Measurements from ENCODE around the gene GPBAR1. TPM values are rescaled to one million over a fixed set of nuclear protein-coding genes. Genes with fewer than 3 reads are reported as not detected.

The GPBAR1 gene
- total and polyA plus RNA-seq, 9 donors, result 0.28 to 3.8 (median 2.1) TPM

DNA sequence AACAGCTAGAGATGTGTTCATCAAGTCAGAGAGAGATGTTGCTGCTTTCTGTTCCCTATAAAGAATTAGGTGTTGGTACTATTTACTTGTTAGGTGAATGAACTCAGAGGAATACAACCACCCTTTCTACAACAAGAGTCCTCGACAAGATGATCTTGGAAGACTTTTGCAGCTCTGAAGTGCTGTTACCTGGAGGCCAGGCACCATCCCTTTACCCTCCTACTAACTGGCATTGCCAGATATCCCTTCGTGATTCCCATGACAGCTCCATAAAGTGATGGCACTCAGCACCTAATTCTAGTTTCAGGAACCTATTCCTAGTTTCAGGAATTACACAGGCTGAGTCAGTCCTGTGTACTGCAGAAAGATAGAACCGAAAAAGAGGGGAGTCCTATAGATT lies 33.9 kb upstream of the GPBAR1 start:
- intact Hi-C loops (cut with DNase I), result no loop called here
- DNase-seq, result no peak
- TF ChIP-seq EP300 (IDR thresholded peaks at IDR 0.05) (no peak), POLR2A (IDR thresholded peaks at IDR 0.05) (no peak), CTCF (IDR thresholded peaks at IDR 0.05) (no peak)
- 83 to 87% (median 87%) methylated on average over 3 of the region's 3 CpGs for WGBS, 3 donors
- no peaks in the 10 kb centered on the region for H3K27me3 ChIP-seq
- H3K36me3 ChIP-seq, result no peaks in the 10 kb centered on the region
- peaks cover 18% of the 10 kb centered on the region for H3K4me1 ChIP-seq (ENCODE audit: insufficient read depth)
- H3K27ac ChIP-seq, result no peak overlapping the region
- no peaks in the 10 kb centered on the region for H3K9me3 ChIP-seq
- H3K4me3 ChIP-seq, result no peak overlapping the region

DNA sequence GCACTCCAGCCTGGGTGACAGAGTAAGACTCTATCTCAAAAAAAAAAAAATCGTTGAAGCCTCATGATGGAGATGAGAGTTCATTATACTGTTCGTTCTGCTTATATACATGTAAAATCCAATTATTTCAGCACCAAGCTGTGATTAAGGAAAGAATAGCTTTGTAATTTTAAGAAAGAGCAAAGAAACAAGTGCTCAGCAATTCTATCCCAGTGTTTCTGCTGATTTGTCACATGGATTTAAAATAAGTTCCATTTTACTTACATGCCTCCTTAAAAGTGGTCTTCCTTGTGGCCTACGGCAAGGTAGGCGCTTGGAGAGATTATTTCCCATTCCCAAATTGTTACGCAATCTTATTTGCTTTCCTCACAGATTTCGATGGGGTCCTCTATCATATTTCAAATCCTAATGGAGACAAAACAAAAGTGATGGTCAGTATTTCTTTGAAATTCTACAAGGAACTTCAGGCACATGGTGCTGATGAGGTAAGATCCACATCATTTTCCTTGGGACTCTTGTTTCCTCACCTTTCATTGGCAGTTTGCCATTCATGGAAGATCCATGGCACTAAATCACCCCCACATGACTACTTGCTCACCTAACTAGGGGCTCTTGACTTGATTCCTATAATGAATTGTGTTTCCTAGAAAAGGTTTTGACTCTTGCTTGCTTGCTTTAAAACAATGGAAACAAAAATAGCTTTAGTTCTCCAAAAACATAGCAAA lies 32.3 kb upstream of the GPBAR1 start:
- no peak for TF ChIP-seq EP300 (IDR thresholded peaks at IDR 0.05)
- no peak for TF ChIP-seq CTCF (IDR thresholded peaks at IDR 0.05)
- no peak for TF ChIP-seq POLR2A (IDR thresholded peaks at IDR 0.05)
- H3K4me1 ChIP-seq (ENCODE audit: insufficient read depth), result peaks cover 14% of the 10 kb centered on the region
- DNase-seq, result no peak
- H3K36me3 ChIP-seq, result no peaks in the 10 kb centered on the region
- 71 to 77% (median 76%) methylated on average over 6 of the region's 6 CpGs for WGBS, 3 donors
- peak overlapping the region; percentile 28 to 58 for H3K27ac ChIP-seq
- H3K27me3 ChIP-seq, result no peaks in the 10 kb centered on the region
- intact Hi-C loops (cut with DNase I), result no loop called here
- H3K9me3 ChIP-seq, result no peaks in the 10 kb centered on the region
- no peak overlapping the region for H3K4me3 ChIP-seq

DNA sequence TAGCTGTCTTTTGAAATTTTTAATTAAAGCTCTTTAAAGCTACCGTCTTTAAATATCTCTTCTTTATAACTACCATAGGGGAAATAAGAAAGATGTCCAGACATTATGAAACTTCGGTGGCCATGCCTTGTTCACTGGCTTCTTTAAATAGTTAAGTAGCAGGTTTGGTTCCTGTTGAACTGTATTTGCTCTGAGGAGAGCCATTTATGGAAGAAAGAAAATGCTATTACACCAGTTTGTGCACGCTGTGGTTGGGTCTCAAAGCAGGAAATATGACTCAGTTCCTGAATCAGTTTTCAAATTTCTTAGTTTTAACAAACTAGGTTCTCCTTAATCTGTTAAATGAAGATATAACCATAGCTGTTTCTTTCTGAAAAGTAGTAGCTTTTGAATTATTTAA lies 31.6 kb upstream of the GPBAR1 start:
- H3K27me3 ChIP-seq, result no peaks in the 10 kb centered on the region
- H3K4me1 ChIP-seq (ENCODE audit: insufficient read depth), result peaks cover 14% of the 10 kb centered on the region
- H3K9me3 ChIP-seq, result no peaks in the 10 kb centered on the region
- no peak for DNase-seq
- intact Hi-C loops (cut with DNase I), result no loop called here
- no peak overlapping the region for H3K4me3 ChIP-seq
- TF ChIP-seq CTCF (IDR thresholded peaks at IDR 0.05) (no peak), POLR2A (IDR thresholded peaks at IDR 0.05) (no peak)
- H3K36me3 ChIP-seq, result no peaks in the 10 kb centered on the region
- peak overlapping the region in 1 of 2 donors; percentile 58 for H3K27ac ChIP-seq
- 1 to 8% (median 2%) methylated on average over 3 of the region's 3 CpGs for WGBS, 3 donors

GRCh38 chr2:218229851-218230250 lies 31.0 kb upstream of the GPBAR1 start:
- H3K36me3 ChIP-seq, result no peaks in the 10 kb centered on the region
- no peaks in the 10 kb centered on the region for H3K27me3 ChIP-seq
- peak overlapping the region in 1 of 2 donors; percentile 58 for H3K27ac ChIP-seq
- no peaks in the 10 kb centered on the region for H3K9me3 ChIP-seq
- DNase-seq, result no peak
- 54 to 66% (median 63%) methylated on average over 4 of the region's 4 CpGs for WGBS, 3 donors
- TF ChIP-seq POLR2A (IDR thresholded peaks at IDR 0.05), result no peak
- no peak for TF ChIP-seq CTCF (IDR thresholded peaks at IDR 0.05)
- TF ChIP-seq EP300 (IDR thresholded peaks at IDR 0.05), result no peak
- H3K4me3 ChIP-seq, result no peak overlapping the region
- peaks cover 14% of the 10 kb centered on the region for H3K4me1 ChIP-seq (ENCODE audit: insufficient read depth)
- intact Hi-C loops (cut with DNase I), result no loop called here

All from ovary (tissue), 9 donors.